Transverse colon (tissue), 4 donors: ENCODE data around the gene RNU1-4. TPM values are rescaled to one million over a fixed set of nuclear protein-coding genes. Genes with fewer than 3 reads are reported as not detected.
"Not testable (repeated sequence)": the region's sequence is repeated elsewhere in the genome, so short reads cannot be mapped to it uniquely, and the experiment has no call there.

Experiments used
- DNase-seq: peaks from one replicate; pipeline ENCODE4 v3.0.0-alpha.2; 2019
- H3K27ac ChIP-seq, 4 donors: fragments of 200-600 bp; sonication (generic); 2 replicates each; pipeline ENCODE4 v1.5.1; 2016 to 2018; ENCODE audit warnings: inconsistent platforms in 4 of 4
- H3K27me3 ChIP-seq: fragments of 200-600 bp; sonication (generic); 2 replicates; pipeline ENCODE4 v1.5.1; 2017; ENCODE audit warnings: inconsistent platforms
- H3K36me3 ChIP-seq, 4 donors: fragments of 200-600 bp; sonication (generic); 2 replicates each; pipeline ENCODE4 v1.5.1; 2017 to 2019; ENCODE audit warnings: inconsistent platforms in 4 of 4
- H3K4me1 ChIP-seq, 4 donors: fragments of 200-600 bp; sonication (generic); 2 replicates each; pipeline ENCODE4 v1.5.1; 2017 to 2020; ENCODE audit warnings: inconsistent platforms in 4 of 4
- H3K4me3 ChIP-seq, 4 donors: fragments of 200-600 bp; sonication (generic); 1 replicate in 1 of 4; 2 replicates in 3 of 4; pipeline versions ENCODE4 v1.5.1 to v1.6.1; 2017 to 2019; ENCODE audit warnings: inconsistent platforms in 4 of 4
- H3K9me3 ChIP-seq, 2 donors: fragments of 200-600 bp; sonication (generic); 2 replicates each; pipeline ENCODE4 v1.5.1; 2017 to 2019; ENCODE audit warnings: inconsistent platforms in 2 of 2
- WGBS, 2 donors: methylation state at CpG; one replicate each; pipeline ENCODE4 v1.1.5; 2018; ENCODE audit warnings: low coverage in 1 of 2; 5-methylcytosine and 5-hydroxymethylcytosine counted together
- in situ Hi-C, 4 donors: fragments of 200-750 bp; cut with MboI; loops; one replicate each; pipeline versions ENCODE4 v1.15.0 to v1.15.1; 2017; ENCODE audit warnings: low sequenced_read_pairs in 3 of 4, low pct_ligation_motif_present in 1 of 4, low pct_unique_long_range_greater_than_20kb in 1 of 4
- intact Hi-C: fragments of 100-400 bp; cut with DNase I; formaldehyde crosslinking; loops from one replicate; pipeline ENCODE4 v1.15.1; 2023; ENCODE audit warnings: low total_unique reads
- total RNA-seq, 4 donors: library from RNA; depleted of rRNA; stranded (reverse); fragments of >200 nt; gene quantifications; one replicate each; pipeline ENCODE4 v1.1.0, GENCODE V29; 2016

Gene RNU1-4
- total RNA-seq, 4 donors from 2014 or later, result under 0.01 TPM; not detected in 1

DNA sequence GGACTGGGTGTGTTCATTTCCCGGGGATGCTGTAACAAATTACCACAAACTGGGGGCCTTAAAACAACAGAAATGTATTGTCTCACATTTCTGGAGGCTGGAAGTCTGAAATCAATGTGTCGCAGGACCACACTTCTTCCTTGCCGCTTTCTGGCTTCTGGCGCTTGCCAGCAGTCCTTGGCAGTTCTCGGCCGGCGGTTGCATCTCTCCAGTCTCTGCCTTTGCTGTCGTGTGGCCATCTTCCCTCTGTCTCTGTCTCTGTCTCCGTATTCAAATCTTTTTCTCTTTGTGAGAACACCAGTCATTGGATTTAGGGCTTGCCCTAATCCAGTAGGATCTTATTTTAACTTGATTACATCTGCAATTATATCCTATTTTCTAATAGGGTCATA is 32.9 kb downstream of the RNU1-4 start:
- WGBS, 2 donors, result 76 to 78% methylated on average over 3 to 8 of the region's 9 CpGs
- H3K9me3 ChIP-seq, H3K4me1 ChIP-seq, H3K27ac ChIP-seq, DNase-seq, in situ Hi-C loops, H3K36me3 ChIP-seq, H3K27me3 ChIP-seq, intact Hi-C loops, H3K4me3 ChIP-seq: not testable (repeated sequence)

DNA sequence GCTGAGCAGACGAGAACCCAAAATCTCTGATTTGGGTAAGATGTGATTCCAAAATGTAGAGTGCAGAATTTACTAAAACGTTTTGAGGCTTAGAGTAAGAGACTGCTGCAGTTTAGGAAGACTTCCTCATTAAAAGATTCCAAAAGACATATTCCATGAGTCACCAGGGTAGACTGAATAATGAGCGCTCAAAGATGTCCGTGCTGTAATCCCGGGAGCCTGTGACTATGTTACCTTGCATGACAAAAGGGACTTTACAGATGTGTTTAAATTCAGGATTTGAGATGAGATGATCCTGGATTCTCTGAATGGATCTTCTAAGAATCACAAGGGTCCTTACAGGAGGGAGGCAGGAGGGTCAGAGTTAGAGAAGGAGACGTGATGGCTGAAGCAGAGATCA is 33.4 kb downstream of the RNU1-4 start:
- H3K36me3 ChIP-seq, H3K9me3 ChIP-seq, H3K4me1 ChIP-seq, in situ Hi-C loops, intact Hi-C loops, H3K27ac ChIP-seq, H3K27me3 ChIP-seq, H3K4me3 ChIP-seq, DNase-seq: not testable (repeated sequence)
- WGBS, 2 donors, result 57 to 89% methylated on average over 1 to 3 of the region's 6 CpGs

DNA sequence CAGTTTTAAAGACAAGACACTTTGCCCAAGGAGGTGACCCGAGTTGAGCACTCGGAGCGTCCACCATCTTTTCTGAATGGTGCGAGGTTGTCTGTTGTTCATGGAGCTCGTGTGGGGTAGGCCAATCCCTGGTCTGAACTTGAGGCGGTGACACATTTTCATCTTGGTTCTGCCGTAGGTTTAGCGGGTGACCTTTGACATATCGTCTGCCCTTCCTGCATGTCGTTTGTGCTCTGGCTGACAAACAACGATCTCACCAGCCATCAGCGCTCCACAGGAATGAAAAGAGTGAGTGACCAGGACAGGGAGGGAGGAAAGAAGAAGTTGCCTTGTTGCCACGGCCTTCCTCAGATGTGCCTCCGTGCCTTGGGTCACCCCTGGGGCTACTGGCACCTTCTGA is 34.5 kb downstream of the RNU1-4 start:
- H3K27me3 ChIP-seq, DNase-seq, H3K4me1 ChIP-seq, H3K36me3 ChIP-seq, H3K27ac ChIP-seq, in situ Hi-C loops, H3K4me3 ChIP-seq, intact Hi-C loops, H3K9me3 ChIP-seq: not testable (repeated sequence)
- WGBS, 2 donors, result 88% methylated on average over 8 of the region's 14 CpGs; no CpG with 5 or more reads in 1 of the 2 donors

DNA sequence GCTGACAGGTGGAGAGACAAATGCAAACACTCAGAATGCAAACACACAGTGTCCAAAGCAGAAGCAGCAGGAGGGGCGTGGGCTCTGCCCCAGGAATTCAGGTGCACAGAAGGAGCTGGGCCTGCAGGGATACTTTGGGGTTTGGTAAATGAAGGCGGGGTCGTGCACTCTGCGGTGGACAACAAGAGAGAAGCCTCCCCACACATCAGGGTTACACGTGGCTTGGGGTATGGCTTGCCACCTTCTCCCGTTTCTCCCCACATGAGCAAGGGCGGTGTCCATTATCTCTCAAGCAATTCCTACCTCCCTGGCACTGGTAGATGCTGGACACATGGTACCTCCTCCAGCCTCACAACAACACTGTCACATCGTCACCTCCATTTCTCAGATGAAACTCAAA is 35.0 kb downstream of the RNU1-4 start:
- H3K27ac ChIP-seq, DNase-seq, H3K4me1 ChIP-seq, H3K9me3 ChIP-seq, H3K27me3 ChIP-seq, H3K4me3 ChIP-seq, in situ Hi-C loops, H3K36me3 ChIP-seq, intact Hi-C loops: not testable (repeated sequence)
- 88% methylated on average over 8 of the region's 8 CpGs; no CpG with 5 or more reads in 1 of the 2 donors for WGBS, 2 donors

DNA sequence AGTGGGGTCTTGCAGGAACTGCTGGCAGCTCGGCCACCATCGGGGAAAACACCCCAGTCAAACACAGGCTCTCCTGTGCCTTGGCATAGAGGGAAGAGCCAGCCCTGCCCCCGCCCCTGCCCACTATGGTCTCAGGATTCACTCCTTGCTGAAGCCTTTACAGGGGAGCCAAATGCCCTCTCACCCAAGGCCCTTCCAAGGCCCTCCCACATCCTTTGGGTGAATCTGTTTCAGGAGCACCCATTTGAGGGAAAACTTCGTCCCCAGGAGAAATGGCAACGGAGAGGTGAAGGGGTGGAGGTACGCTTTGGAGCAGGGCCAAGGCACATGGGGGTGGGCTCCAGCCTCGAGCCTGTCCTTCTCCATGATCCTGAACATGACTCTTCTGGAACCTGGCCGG is 35.9 kb downstream of the RNU1-4 start:
- intact Hi-C loops, H3K27ac ChIP-seq, H3K36me3 ChIP-seq, H3K4me3 ChIP-seq, H3K9me3 ChIP-seq, H3K4me1 ChIP-seq, DNase-seq, in situ Hi-C loops, H3K27me3 ChIP-seq: not testable (repeated sequence)
- 87% methylated on average over 5 of the region's 8 CpGs; no CpG with 5 or more reads in 1 of the 2 donors for WGBS, 2 donors

DNA sequence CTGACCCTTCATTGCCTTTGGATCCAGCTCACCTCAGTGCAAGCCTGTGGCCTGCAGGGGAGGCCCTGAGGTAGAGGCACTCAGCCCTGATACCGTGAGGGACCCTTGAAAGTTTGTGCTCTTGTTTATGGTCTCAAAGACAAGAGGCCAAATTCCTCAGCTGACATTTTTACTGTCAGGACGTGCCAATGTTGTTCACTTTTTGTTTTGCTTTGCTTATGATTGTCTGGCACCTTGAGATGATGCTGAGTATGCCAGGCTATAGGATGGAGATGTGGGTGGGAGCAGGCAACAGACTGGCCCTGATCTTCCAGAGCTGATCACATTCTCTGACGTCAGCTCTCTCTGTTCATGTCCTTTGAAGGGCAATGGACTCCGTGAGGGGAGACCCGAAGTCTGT is 36.5 kb downstream of the RNU1-4 start:
- H3K9me3 ChIP-seq, H3K27me3 ChIP-seq, H3K4me1 ChIP-seq, DNase-seq, intact Hi-C loops, H3K4me3 ChIP-seq, H3K27ac ChIP-seq, in situ Hi-C loops, H3K36me3 ChIP-seq: not testable (repeated sequence)
- WGBS, 2 donors, result 82% methylated on average over 5 of the region's 5 CpGs; no CpG with 5 or more reads in 1 of the 2 donors

DNA sequence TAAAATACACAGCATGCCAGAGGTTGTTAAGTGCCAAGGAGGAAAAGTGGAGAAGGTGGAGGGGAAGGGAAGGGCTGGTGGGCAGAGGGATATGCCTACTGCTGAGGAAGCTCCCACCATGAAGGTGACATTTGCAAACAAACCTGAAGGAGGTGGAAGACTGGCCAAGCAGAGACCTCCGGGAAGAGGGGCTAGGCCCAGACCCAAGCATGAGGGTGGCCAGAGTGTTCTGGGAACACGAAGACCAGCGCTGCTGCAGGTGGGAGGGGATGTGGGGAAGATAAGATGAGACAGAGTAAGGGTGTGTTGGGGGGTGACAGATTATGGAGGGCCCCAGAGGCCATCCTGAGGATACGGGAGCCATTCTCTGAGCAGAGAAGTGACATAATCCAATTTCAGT is 37.5 kb downstream of the RNU1-4 start:
- H3K27ac ChIP-seq, DNase-seq, H3K36me3 ChIP-seq, H3K4me1 ChIP-seq, H3K27me3 ChIP-seq, H3K4me3 ChIP-seq, intact Hi-C loops, H3K9me3 ChIP-seq, in situ Hi-C loops: not testable (repeated sequence)
- 67 to 89% methylated on average over 3 to 4 of the region's 4 CpGs for WGBS, 2 donors

DNA sequence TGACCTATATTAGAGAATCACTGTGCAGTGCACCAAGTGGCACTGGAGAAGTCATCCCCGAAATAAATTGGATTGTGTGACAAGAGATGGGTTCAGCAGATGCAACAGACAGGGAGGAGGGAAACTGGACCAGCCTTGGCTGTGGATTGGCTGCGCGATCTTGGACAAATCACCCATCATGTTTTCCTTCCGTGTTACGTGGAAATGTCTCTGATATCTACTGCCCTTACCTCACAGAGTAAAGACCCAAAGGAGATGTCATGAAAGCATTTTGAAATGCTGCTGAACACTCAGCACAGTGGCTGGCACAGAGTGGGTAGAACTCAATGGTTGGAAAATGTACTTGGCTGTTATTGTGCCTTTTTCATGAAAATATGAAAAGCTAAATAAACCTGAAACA is 39.2 kb downstream of the RNU1-4 start:
- H3K36me3 ChIP-seq, H3K9me3 ChIP-seq, H3K4me3 ChIP-seq, in situ Hi-C loops, H3K27ac ChIP-seq, H3K4me1 ChIP-seq, DNase-seq, intact Hi-C loops, H3K27me3 ChIP-seq: not testable (repeated sequence)
- WGBS, 2 donors, result 87 to 88% methylated on average over 5 of the region's 5 CpGs

DNA sequence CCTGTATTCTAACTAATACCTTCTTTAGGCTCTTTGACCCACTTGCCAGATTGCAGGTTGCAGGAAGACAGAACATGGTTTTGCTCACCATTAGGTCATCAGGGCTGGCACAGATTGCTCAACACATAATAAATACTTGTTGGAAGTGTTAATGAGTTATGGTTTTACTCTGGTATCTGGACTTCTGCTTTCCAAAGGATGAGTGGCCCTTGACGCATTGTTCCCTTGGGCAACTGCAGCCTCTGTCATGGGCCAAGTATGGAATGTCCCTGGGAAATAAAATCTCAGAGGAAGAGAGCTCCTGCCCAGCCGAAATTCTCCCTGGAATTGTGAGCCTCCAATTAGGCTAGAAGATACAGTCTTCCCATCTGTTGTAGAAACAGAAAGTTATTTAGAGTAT is 40.7 kb downstream of the RNU1-4 start:
- H3K9me3 ChIP-seq, H3K27ac ChIP-seq, in situ Hi-C loops, H3K4me3 ChIP-seq, H3K27me3 ChIP-seq, intact Hi-C loops, H3K36me3 ChIP-seq, H3K4me1 ChIP-seq, DNase-seq: not testable (repeated sequence)
- no CpG with 5 or more reads among the region's 2 CpGs for WGBS, 2 donors

DNA sequence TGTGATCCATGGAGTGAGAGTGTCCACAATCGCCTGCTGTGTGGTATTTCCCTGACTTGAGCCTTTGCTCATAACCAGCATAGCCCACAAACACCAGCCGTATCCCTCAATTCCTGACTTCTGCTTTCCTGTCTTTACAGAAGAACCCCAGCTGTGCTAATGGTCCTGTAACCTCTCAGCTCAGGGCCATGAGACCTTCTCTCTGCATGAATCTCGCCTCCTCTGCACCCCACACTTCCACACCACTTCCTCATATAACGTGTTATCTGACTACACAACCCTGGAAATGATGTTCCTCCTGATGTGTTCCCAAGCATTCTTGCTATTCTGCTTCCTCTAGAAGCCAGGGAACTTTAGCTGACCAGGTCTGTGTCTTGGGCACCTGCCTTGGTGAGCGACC is 41.3 kb downstream of the RNU1-4 start:
- in situ Hi-C loops, H3K27me3 ChIP-seq, intact Hi-C loops, DNase-seq, H3K9me3 ChIP-seq, H3K36me3 ChIP-seq, H3K4me1 ChIP-seq, H3K4me3 ChIP-seq, H3K27ac ChIP-seq: not testable (repeated sequence)
- 82 to 90% methylated on average over 3 to 5 of the region's 5 CpGs for WGBS, 2 donors

DNA sequence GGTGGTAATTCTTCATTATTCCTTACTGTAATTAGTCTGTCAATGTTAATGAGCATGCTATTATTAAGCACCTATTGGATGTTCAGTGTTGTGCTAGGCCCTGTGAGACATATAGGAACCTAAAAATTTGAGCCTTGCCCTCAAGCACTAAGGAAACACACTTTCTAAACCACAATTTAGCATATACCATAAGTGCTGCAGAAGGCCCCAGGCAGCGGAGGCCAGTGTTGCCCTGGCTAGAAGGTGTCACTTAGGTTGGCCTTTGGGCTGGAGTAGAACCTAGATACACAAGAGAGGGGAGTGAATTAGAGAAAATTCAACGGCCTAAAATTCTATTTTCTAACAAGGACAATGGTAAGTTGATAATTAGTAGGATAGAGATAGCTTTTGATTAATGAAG is 44.6 kb downstream of the RNU1-4 start:
- in situ Hi-C loops, intact Hi-C loops, DNase-seq, H3K27ac ChIP-seq, H3K9me3 ChIP-seq, H3K27me3 ChIP-seq, H3K4me3 ChIP-seq, H3K36me3 ChIP-seq, H3K4me1 ChIP-seq: not testable (repeated sequence)
- WGBS, 2 donors, result 86% methylated on average over 1 of the region's 2 CpGs; no CpG with 5 or more reads in 1 of the 2 donors
